ENCODE data around the gene IQGAP2. TPM values are rescaled to one million over a fixed set of nuclear protein-coding genes. Genes with fewer than 3 reads are reported as not detected.
A peak's percentile ranks its signal among the peaks of the same experiment; 100 is the strongest.

Gene IQGAP2
- total RNA-seq, 2 experiments from 2014 or later = 90.5 to 117 TPM

DNA sequence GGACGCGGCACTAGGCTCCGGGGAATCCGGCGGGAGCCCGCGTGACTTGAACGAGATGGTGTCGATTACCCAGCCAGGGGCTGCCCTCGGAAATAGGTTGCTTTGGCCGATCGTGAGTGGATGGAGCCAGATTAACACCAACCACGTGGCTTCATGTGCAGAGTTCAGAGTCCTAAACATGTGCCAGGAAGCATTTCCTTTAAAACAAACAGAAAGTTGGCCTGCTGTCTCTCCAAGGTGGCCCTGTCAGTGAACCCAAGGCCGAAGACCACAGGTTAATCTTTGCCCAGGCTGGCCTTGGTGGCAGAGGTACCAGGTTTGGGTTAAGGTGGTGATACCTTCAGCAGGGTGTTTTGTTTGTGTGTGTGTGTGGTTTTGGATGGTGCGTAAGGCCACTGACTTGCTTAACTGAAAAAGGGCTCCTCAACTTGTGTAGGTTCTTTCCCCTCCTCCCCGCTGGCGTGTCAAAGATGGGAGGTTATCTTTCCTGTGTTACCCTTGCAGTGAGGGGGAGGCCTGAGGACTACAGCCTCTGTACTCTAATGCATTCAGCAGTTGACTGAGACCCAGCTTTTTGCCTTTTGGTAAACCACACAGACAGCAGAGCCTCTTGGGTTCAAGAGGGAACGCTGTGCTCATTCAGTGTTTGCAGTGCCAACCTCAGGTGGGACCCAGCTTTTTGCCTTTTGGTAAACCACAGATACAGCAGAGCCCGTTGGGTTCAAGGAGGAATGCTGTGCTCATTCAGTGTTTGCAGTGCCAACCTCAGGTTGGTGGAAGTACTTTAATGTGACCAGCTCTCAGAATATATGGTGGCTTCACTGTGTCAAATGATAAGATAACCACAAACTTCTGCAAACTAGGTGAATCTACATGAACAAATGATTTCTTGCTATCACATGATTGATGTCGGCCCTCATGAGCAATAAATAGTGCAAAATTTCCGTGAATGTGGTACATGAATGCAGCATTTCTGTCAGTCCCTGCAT is 1.4 kb downstream of the IQGAP2 start:
- peaks cover 68% of the 10 kb centered on the region for H3K4me1 Mint-ChIP-seq
- ChIA-PET CTCF (interaction anchor here (0.6 to 2.5 kb wide), 24 partner anchors 9 to 847 kb away, joined by 3 to 22 read pairs (median 4); no protein-coding TSS in a partner anchor), POLR2A (interaction anchor here (2.9 kb wide), 1 partner anchor 139 kb away, joined by 12 read pairs; no protein-coding TSS in a partner anchor)
- H3K9me3 Mint-ChIP-seq = peaks cover 6% of the 10 kb centered on the region
- H3K4me3 Mint-ChIP-seq = peak overlapping the region; percentile 94
- peak; percentile 83 for DNase-seq
- no peaks in the 10 kb centered on the region for H3K27me3 Mint-ChIP-seq
- H3K36me3 Mint-ChIP-seq (ENCODE audit: low read depth) = peaks cover 31% of the 10 kb centered on the region
- peak overlapping the region; percentile 100 for H3K27ac Mint-ChIP-seq

GRCh38 chr5:76406014-76406413 is 2.9 kb downstream of the IQGAP2 start:
- ChIA-PET CTCF (interaction anchor here (1.2 to 2.7 kb wide), 5 partner anchors 11 to 234 kb away, joined by 3 to 12 read pairs (median 3); no protein-coding TSS in a partner anchor), POLR2A (interaction anchor here (2.9 kb wide), 1 partner anchor 137 kb away, joined by 12 read pairs; no protein-coding TSS in a partner anchor)
- peak overlapping the region; percentile 94 for H3K4me3 Mint-ChIP-seq
- no peaks in the 10 kb centered on the region for H3K27me3 Mint-ChIP-seq
- H3K27ac Mint-ChIP-seq = peak overlapping the region; percentile 100
- no peak for DNase-seq
- H3K36me3 Mint-ChIP-seq (ENCODE audit: low read depth) = peaks cover 38% of the 10 kb centered on the region
- H3K9me3 Mint-ChIP-seq = peaks cover 6% of the 10 kb centered on the region
- H3K4me1 Mint-ChIP-seq = peaks cover 76% of the 10 kb centered on the region

GRCh38 chr5:76406673-76407072 is 3.6 kb downstream of the IQGAP2 start:
- ChIA-PET POLR2A (interaction anchor here (0.6 kb wide), 1 partner anchor 220 kb away, joined by 3 read pairs; no protein-coding TSS in a partner anchor), CTCF (interaction anchor here (1.0 to 2.7 kb wide), 5 partner anchors 10 to 234 kb away, joined by 3 to 12 read pairs (median 3); no protein-coding TSS in a partner anchor)
- no peak overlapping the region for H3K4me3 Mint-ChIP-seq
- no peak for DNase-seq
- no peak overlapping the region for H3K27ac Mint-ChIP-seq
- H3K9me3 Mint-ChIP-seq = peaks cover 6% of the 10 kb centered on the region
- no peaks in the 10 kb centered on the region for H3K27me3 Mint-ChIP-seq
- peaks cover 74% of the 10 kb centered on the region for H3K4me1 Mint-ChIP-seq
- peaks cover 43% of the 10 kb centered on the region for H3K36me3 Mint-ChIP-seq (ENCODE audit: low read depth)

- peaks cover 6% of the 10 kb centered on the region for H3K9me3 Mint-ChIP-seq
- CTCF ChIA-PET = interaction anchor here (1.0 to 2.7 kb wide), 7 partner anchors 8 to 366 kb away, joined by 3 to 12 read pairs (median 4); no protein-coding TSS in a partner anchor
- no peak overlapping the region for H3K4me3 Mint-ChIP-seq
- POLR2A ChIA-PET = no interaction called here
- no peak for DNase-seq
- peaks cover 72% of the 10 kb centered on the region for H3K4me1 Mint-ChIP-seq
- no peak overlapping the region for H3K27ac Mint-ChIP-seq
- peaks cover 49% of the 10 kb centered on the region for H3K36me3 Mint-ChIP-seq (ENCODE audit: low read depth)
- no peaks in the 10 kb centered on the region for H3K27me3 Mint-ChIP-seq
These were observed 5.1 kb downstream of the IQGAP2 start for GRCh38 chr5:76408104-76408654.

GRCh38 chr5:76412511-76412910 is 9.4 kb downstream of the IQGAP2 start:
- Mint-ChIP-seq H3K9me3 (peaks cover 6% of the 10 kb centered on the region), H3K27me3 (no peaks in the 10 kb centered on the region), H3K4me1 (peaks cover 55% of the 10 kb centered on the region), H3K27ac (no peak overlapping the region), H3K4me3 (no peak overlapping the region), H3K36me3 (ENCODE audit: low read depth) (peaks cover 49% of the 10 kb centered on the region)
- POLR2A ChIA-PET = no interaction called here
- no peak for DNase-seq
- CTCF ChIA-PET = interaction anchor here (1.0 kb wide), 1 partner anchor 10 kb away, joined by 3 read pairs; no protein-coding TSS in a partner anchor

- Mint-ChIP-seq H3K9me3 (no peaks in the 10 kb centered on the region), H3K27ac (no peak overlapping the region), H3K36me3 (ENCODE audit: low read depth) (peaks cover 40% of the 10 kb centered on the region), H3K4me3 (no peak overlapping the region), H3K4me1 (peaks cover 45% of the 10 kb centered on the region), H3K27me3 (no peaks in the 10 kb centered on the region)
- CTCF ChIA-PET = interaction anchor here (0.6 to 1.6 kb wide), 4 partner anchors 10 to 143 kb away, joined by 3 read pairs; no protein-coding TSS in a partner anchor
- POLR2A ChIA-PET = no interaction called here
- no peak for DNase-seq
These were observed 10.7 kb downstream of the IQGAP2 start for GRCh38 chr5:76413746-76414145.

DNA sequence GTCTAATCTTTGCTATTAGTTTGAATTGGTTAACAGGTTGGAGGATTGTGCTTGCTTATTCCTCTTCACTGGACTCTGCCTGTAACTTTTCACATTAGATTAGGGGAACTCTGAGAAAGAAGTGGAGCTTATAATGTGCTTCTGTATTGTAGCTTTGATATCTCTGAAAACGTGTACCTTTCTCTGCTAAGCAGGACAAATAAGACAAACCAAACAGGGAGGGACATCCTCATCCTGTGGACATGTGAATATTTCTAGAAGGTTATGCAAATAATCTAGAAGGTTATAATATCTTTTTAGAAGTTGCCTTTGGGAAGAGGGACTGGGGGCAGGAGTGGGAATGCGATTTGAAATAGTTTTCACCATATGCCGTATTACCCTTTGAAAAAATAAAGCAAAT is 11.7 kb downstream of the IQGAP2 start:
- Mint-ChIP-seq H3K27ac (peak overlapping the region; percentile 31), H3K4me1 (peaks cover 38% of the 10 kb centered on the region), H3K4me3 (no peak overlapping the region), H3K9me3 (no peaks in the 10 kb centered on the region), H3K36me3 (ENCODE audit: low read depth) (peaks cover 36% of the 10 kb centered on the region), H3K27me3 (no peaks in the 10 kb centered on the region)
- DNase-seq = no peak
- CTCF ChIA-PET = interaction anchor here (1.6 kb wide), 1 partner anchor 11 kb away, joined by 3 read pairs; no protein-coding TSS in a partner anchor
- POLR2A ChIA-PET = no interaction called here

DNA sequence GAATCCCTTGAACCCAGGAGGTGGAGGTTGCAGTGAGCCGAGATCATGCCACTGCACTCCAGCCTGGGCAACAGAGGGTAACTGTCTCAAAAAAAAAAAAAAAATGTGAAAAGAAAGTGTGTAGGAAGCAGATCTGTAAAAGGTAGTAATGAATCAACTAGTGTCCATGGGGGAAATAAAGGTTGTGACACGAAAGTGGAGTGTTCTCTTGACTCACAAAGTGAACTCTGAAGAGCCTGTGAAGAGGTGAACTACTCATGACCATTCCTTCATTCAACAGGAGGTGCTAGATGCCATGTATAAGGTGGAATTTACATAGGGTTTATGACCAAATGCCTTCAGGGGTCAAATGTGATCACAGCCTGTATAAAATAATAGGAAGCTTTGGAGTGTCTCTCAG is 12.8 kb downstream of the IQGAP2 start:
- H3K4me3 Mint-ChIP-seq = no peak overlapping the region
- no peaks in the 10 kb centered on the region for H3K9me3 Mint-ChIP-seq
- no peak for DNase-seq
- peaks cover 30% of the 10 kb centered on the region for H3K4me1 Mint-ChIP-seq
- H3K36me3 Mint-ChIP-seq (ENCODE audit: low read depth) = peaks cover 35% of the 10 kb centered on the region
- CTCF ChIA-PET = interaction anchor here (0.8 to 2.7 kb wide), 2 partner anchors 9 to 12 kb away, joined by 5 to 12 read pairs; no protein-coding TSS in a partner anchor
- no peaks in the 10 kb centered on the region for H3K27me3 Mint-ChIP-seq
- POLR2A ChIA-PET = no interaction called here
- peak overlapping the region; percentile 46 for H3K27ac Mint-ChIP-seq

DNA sequence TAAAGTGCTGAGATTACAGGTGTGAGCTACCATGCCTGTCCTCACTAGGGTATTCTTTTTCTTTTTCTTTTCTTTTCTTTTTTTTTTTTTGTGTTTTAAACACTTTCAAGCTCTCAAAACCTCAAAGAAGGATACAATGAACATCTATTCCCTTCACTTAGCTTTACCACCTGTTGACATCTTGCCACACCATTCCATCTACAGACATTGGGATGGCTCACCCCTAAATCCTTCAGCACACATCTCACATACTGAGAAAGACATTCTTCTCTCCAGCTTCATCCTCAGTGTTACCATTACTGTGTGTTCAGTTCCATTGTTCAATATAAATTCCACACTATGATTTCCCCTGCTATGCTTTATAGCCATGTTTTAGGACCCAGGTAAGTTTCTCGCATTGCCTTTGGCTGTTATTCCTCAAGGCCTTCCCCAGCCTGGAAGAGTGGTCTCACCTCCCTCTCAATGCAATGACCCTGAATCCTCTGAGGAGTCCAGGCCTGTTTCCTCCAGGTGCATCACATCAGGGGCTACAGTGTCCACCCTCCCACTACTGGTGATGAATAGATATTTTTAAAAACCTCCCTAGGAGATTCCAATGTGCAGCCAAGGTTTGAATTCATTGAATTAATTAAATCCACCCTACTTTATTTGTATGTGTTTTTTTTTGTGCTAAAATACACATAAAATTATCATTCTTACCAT is 16.7 kb downstream of the IQGAP2 start:
- Mint-ChIP-seq H3K4me3 (no peak overlapping the region), H3K9me3 (no peaks in the 10 kb centered on the region), H3K4me1 (peaks cover 17% of the 10 kb centered on the region), H3K27ac (no peak overlapping the region), H3K27me3 (no peaks in the 10 kb centered on the region), H3K36me3 (ENCODE audit: low read depth) (peaks cover 24% of the 10 kb centered on the region)
- ChIA-PET CTCF (interaction anchor here (0.7 kb wide), 1 partner anchor 8 kb away, joined by 5 read pairs; no protein-coding TSS in a partner anchor), POLR2A (no interaction called here)
- DNase-seq = no peak

GRCh38 chr5:76422227-76422626 is 19.1 kb downstream of the IQGAP2 start:
- Mint-ChIP-seq H3K4me1 (peaks cover 21% of the 10 kb centered on the region), H3K9me3 (no peaks in the 10 kb centered on the region), H3K27me3 (no peaks in the 10 kb centered on the region), H3K4me3 (no peak overlapping the region), H3K36me3 (ENCODE audit: low read depth) (peaks cover 24% of the 10 kb centered on the region), H3K27ac (no peak overlapping the region)
- no peak for DNase-seq
- ChIA-PET CTCF (interaction anchor here (1.3 to 1.7 kb wide), 2 partner anchors 10 to 14 kb away, joined by 3 to 4 read pairs; no protein-coding TSS in a partner anchor), POLR2A (no interaction called here)

DNA sequence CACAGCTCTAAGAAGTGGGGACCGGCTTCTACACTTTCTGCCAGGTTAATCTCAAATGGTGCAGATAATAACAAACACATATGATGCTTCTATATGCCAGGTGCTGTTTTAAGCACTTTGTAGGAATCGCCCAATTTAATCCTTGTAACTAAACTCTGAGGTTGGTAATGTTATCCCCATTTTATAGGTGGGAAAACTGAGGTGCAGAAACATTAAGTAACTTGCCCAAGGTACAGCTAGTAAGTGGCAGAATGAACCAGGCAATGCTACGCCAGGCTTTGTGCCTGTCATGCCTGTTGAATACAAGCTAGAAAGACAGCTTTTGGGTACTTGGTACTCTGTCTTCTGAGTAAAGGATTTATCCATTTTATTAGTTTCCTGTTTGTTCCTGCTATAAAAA is 19.7 kb downstream of the IQGAP2 start:
- Mint-ChIP-seq H3K27ac (no peak overlapping the region), H3K4me1 (peaks cover 24% of the 10 kb centered on the region), H3K36me3 (ENCODE audit: low read depth) (peaks cover 29% of the 10 kb centered on the region), H3K4me3 (no peak overlapping the region), H3K27me3 (no peaks in the 10 kb centered on the region), H3K9me3 (no peaks in the 10 kb centered on the region)
- no peak for DNase-seq
- ChIA-PET POLR2A (no interaction called here), CTCF (interaction anchor here (0.6 to 1.7 kb wide), 3 partner anchors 11 to 103 kb away, joined by 3 to 4 read pairs (median 3); no protein-coding TSS in a partner anchor)

GRCh38 chr5:76425146-76425545 is 22.1 kb downstream of the IQGAP2 start:
- no peaks in the 10 kb centered on the region for H3K9me3 Mint-ChIP-seq
- no peak for DNase-seq
- ChIA-PET POLR2A (no interaction called here), CTCF (interaction anchor here (1.0 kb wide), 1 partner anchor 11 kb away, joined by 3 read pairs; no protein-coding TSS in a partner anchor)
- H3K4me3 Mint-ChIP-seq = no peak overlapping the region
- H3K27ac Mint-ChIP-seq = no peak overlapping the region
- H3K36me3 Mint-ChIP-seq (ENCODE audit: low read depth) = peaks cover 30% of the 10 kb centered on the region
- H3K27me3 Mint-ChIP-seq = no peaks in the 10 kb centered on the region
- peaks cover 23% of the 10 kb centered on the region for H3K4me1 Mint-ChIP-seq
